ENCODE measurements around the gene SPATA32.

DNA sequence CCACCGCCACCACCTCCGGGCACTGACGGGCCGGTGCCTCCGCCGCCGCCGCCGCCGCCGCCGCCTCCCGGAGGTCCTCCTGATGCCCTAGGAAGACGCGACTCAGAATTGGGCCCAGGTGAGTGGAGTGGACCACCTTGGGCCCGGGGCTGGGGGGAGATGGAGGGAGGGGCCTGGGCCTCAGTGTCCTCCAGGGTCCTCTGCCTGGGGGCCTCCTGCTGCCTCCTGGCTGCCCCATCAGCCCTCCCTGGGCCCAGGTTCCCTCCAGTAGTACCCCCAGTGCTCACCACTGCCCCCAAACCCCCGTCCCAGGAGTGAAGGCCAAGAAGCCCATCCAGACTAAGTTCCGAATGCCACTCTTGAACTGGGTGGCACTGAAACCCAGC, 19.9 kb downstream of the SPATA32 start:
- TF ChIP-seq, protein P1, sequence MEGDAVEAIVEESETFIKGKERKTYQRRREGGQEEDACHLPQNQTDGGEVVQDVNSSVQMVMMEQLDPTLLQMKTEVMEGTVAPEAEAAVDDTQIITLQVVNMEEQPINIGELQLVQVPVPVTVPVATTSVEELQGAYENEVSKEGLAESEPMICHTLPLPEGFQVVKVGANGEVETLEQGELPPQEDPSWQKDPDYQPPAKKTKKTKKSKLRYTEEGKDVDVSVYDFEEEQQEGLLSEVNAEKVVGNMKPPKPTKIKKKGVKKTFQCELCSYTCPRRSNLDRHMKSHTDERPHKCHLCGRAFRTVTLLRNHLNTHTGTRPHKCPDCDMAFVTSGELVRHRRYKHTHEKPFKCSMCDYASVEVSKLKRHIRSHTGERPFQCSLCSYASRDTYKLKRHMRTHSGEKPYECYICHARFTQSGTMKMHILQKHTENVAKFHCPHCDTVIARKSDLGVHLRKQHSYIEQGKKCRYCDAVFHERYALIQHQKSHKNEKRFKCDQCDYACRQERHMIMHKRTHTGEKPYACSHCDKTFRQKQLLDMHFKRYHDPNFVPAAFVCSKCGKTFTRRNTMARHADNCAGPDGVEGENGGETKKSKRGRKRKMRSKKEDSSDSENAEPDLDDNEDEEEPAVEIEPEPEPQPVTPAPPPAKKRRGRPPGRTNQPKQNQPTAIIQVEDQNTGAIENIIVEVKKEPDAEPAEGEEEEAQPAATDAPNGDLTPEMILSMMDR (IDR thresholded peaks at IDR 0.05), result no peak
- TF ChIP-seq POLR2A (IDR thresholded peaks at IDR 0.05), result no peak

All from uterus (tissue), 2 donors.